GM21390 (cell line): ENCODE results near the gene HKDC1.
"Not testable (repeated sequence)": the region's sequence is repeated elsewhere in the genome, so short reads cannot be mapped to it uniquely, and the experiment has no call there.

Source experiments
- ATAC-seq: cut with Tn5 transposase; IDR thresholded peaks from one replicate; pipeline ENCODE4 v1.9.1; 2021; ENCODE audit not compliant: unreplicated experiment

Gene HKDC1

DNA sequence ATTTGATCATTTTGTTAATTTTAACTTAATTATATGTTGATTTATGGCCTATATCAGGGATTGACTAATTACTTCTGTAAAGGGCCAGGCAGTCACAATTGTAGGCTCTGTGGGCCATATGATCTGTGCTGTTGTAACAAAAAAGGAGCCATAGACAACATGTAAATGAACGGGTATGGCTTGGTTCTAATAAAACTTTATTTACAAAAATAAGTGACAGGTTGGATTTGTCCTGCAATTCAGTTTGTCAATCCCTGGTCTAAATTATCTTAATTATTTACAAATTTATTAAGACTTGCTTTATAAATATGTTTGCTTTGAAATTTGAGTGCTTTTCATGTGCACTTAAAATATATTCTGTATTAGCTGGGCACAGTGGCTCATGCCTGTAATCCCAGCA is 55.3 kb downstream of the HKDC1 start:
- no peak for ATAC-seq

DNA sequence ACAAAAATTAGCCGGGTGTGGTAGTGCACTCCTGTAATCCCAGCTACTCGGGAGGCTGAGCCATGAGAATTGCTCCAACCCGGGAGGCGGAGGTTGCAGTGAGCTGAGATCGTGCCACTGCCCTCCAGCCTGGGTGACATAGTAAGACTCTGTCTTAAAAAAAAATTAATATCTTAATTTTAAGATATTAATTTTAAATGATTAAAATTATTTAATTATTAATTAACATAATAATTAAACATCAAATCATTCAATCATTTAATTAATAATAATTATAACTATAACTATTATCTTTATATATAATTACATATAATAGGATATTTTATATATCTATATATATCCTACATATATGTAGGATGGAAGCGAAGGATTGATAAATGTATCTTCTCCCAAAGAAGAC is 56.4 kb downstream of the HKDC1 start:
- ATAC-seq = no peak

- ATAC-seq = no peak
Measured at GRCh38 chr10:69278446-69278963, 58.4 kb downstream of the HKDC1 start, which contains the start of gene HK1. HK1 (plus strand) TSS chr10:69278496.

GRCh38 chr10:69279110-69279509 is 59.0 kb downstream of the HKDC1 start:
- ATAC-seq = no peak

DNA sequence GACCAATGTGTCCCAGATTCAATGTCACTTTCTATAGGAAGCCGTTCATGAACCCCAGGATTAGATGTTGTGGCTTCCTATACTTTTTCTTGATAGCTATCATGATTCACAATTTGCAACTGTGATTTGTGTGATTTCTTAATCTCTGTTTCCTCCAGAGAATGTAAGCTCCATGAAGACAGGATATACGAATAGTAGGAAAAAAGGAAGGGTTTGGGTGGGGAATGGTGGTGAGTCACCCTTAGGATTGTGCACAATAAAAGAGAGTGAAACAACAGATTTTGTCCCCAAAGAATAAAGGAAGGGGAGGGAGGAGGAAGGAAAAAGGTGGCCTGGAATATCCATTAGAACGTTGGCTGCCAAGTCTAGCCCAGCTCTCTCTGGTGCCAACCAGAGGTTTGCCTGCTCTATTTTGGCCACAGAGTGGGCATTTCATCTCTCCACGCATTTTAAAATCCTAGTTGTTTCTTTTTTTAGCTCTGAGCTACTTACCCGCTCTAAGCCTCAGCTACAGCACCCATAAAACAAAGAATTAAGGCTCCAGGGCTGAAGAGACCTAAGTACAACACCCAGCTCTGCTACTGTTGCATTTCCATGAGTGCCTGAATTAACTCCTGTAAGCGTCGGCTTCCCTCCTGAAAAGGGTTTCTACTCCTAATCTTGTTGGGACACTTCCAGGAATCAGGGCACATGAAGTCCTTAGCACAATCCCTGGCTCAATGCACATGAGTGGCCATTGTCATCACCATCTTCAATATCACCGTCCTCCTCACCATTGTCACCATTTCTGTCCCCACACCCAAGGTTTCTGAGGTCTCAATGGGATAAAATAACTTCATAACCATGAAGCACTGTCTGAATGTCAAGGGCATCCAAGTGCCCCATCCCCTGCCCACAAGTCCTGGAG is 61.6 kb downstream of the HKDC1 start:
- ATAC-seq = no peak

GRCh38 chr10:69284402-69284801 is 64.3 kb downstream of the HKDC1 start:
- not testable (repeated sequence) for ATAC-seq

- ATAC-seq = no peak
Measured at GRCh38 chr10:69285699-69286098, 65.6 kb downstream of the HKDC1 start.

GRCh38 chr10:69287181-69287580 is 67.0 kb downstream of the HKDC1 start:
- no peak for ATAC-seq

DNA sequence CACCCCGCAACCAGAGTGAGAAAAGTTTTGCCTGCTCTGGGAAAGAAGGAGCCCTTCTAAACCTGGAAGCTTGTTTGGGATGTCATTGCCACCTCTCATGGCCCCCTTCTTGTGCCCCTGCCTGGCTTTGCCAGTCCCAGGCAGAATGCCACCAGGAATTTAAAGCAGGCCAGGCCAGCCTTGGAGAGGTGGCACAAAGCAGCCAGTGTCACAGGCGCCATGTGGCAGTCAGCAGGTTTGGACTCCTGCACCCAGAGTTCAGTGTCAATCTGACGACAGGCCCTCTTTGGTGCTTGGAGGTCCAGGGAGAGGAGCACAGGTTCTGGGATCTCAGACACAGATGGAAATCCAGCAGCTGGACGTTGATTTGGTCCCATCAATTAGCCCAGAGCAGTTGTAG is 70.9 kb downstream of the HKDC1 start:
- ATAC-seq = no peak

- no peak for ATAC-seq
Measured at GRCh38 chr10:69292459-69292858, 72.3 kb downstream of the HKDC1 start.

DNA sequence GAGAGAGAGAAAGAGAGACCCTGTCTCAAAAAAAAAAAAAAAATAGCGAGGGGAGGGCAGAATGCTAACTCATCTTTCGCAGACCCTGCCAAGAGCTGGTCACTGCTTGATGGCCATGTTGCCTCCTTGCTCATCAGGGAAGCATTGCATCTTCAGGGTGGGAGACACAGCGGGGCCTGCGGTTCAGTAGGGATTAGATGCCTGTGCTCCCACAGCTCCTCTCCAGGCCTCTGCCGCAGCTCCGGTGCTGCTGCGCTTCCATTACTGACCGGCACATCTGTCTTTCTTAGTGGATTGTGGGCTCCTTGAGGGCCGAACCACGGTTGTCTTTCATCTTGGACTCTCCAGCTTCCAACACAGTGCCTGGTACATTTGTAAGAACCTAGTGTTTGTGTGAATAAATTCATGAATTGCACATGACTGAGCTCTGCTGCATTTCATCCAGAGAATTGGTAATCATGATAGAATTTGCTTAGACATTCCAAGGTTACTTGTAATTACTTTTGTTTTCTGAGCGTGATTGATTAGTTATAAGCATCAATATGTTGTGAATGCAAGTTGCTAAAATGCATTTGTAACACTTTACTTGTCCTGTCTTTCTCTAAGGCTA is 75.0 kb downstream of the HKDC1 start:
- ATAC-seq = no peak

- ATAC-seq = no peak
Measured at GRCh38 chr10:69303632-69304051, 83.5 kb downstream of the HKDC1 start.

DNA sequence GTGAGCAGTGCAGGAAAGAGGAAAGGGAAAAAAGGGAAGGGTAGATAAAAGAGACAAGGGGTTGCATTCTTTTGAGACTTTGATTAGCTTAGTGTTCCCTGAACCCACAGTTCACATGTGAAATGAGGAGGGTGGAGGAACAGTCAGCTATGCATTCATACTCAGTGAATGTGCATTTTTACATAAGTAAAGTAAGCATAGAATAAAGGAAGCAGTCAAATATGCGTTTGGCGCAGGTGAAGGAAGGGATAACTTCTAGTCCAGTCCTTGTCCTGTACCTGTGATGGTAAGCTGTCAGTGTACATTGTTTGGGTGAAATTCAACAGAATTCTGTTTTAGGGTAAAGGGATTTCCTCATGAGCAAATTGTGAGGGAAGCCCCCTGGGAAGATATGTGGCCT is 86.3 kb downstream of the HKDC1 start:
- ATAC-seq = no peak

DNA sequence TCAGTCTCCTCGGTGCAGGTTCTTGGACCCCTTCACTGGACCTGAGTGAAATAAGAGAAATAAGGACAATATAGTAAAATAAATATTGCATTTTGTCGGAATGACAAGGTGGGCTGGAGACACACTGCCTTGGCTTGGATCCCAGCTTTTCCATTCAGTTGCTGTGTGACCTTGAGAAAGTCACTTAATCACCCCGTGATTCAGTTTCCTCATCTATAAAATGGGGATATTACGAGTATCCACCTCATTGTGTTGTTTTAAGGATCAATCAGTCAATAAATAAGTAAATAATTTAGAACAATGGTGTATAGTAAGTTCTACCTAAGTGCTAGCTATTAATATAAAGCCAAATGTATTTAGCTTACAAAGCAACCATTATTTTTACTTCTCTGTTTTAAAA is 87.3 kb downstream of the HKDC1 start:
- ATAC-seq = no peak

- ATAC-seq = not testable (repeated sequence)
Measured at GRCh38 chr10:69308304-69308703, 88.2 kb downstream of the HKDC1 start.

GRCh38 chr10:69311309-69311708 is 91.2 kb downstream of the HKDC1 start:
- ATAC-seq = no peak

DNA sequence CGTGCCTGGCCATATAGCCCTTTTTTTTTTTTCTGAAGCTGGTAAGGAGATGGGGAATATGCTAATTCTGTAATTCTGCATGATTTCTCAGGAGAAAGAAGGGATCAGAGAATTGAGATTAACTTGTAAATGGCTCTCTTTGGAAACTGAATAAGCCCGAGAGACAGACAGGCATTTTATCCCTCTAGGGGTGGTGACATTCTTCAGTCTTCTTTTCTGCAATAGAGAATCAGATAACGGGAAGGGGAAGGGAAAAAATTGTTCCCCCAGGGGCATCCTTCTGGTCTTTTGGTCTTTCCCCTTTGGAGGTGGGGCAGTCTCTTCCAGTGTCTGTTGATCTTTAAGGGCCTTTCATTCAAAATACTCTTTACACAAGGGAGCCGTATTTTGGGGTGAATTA is 92.4 kb downstream of the HKDC1 start:
- no peak for ATAC-seq

GRCh38 chr10:69315100-69315542 is 95.0 kb downstream of the HKDC1 start:
- no peak for ATAC-seq

GRCh38 chr10:69315610-69316312 is 95.6 kb downstream of the HKDC1 start:
- ATAC-seq = no peak

DNA sequence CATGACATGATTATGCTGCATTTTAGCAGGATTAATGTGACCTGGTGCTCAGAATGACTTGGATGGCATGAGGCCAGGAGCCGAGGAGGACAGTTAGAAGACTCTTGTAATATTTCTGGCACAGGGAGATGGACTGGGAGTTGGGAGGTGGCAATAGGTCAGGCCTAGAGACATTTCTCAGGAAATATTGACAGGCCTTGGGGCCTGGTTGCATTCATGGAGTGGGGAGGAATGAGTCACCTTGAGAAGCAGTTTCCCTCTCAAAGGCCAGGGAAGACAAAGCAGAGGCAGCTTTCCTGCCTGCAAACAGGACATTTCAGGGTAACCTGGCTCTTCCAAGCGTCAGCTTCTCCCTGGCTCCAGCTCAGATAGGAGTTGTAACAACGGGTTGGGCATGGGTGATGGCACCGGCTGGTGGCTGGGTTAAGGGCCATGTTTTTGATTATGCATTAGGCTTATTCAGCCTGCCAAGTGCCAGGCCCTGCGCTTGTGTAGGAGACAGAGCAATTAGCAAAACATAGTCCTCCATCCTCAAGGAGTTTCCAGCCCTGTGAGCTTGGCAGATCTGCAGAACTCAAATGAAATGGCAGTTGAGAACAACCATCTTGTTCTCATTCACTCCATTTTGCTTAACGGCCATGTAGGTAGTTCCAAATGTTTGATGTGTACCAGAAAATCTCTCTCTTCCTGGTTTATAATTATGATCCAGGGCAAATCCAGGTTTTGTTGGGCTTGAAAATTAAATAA is 96.4 kb downstream of the HKDC1 start:
- no peak for ATAC-seq
